Ishikawa (cell line): ENCODE results near the gene PPP1R9B.
A peak's percentile ranks its signal among the peaks of the same experiment; 100 is the strongest.

ENCODE experiments used
- CEBPB ChIP-seq: IDR thresholded peaks from 2 replicates; pipeline ENCODE4 v1.6.1; 2012
- CREB1 ChIP-seq: IDR thresholded peaks from 2 replicates; pipeline ENCODE4 v1.6.1; 2012; ENCODE audit warnings: low read depth
- EGR1 ChIP-seq: IDR thresholded peaks from 2 replicates; pipeline ENCODE4 v1.6.1; 2012
- EP300 ChIP-seq: IDR thresholded peaks from 2 replicates; pipeline ENCODE4 v1.6.1; 2012; ENCODE audit warnings: borderline replicate concordance
- FOXM1 ChIP-seq: IDR thresholded peaks from 2 replicates; pipeline ENCODE4 v1.6.1; 2012; ENCODE audit warnings: low read depth, borderline replicate concordance
- NFIC ChIP-seq: IDR thresholded peaks from 2 replicates; pipeline ENCODE4 v1.6.1; 2012
- RAD21 ChIP-seq: IDR thresholded peaks from 2 replicates; pipeline ENCODE4 v1.6.1; 2012; ENCODE audit warnings: low read depth
- TAF1 ChIP-seq: IDR thresholded peaks from 2 replicates; pipeline ENCODE4 v1.6.1; 2012; ENCODE audit warnings: low read depth, mild to moderate bottlenecking
- TCF12 ChIP-seq: IDR thresholded peaks from 2 replicates; pipeline ENCODE4 v1.6.1; 2012; ENCODE audit warnings: low read depth
- TEAD4 ChIP-seq: IDR thresholded peaks from 2 replicates; pipeline ENCODE4 v1.6.1; 2012
- YY1 ChIP-seq: IDR thresholded peaks from 2 replicates; pipeline ENCODE4 v1.6.1; 2012; ENCODE audit warnings: low read depth
- ZBTB7A ChIP-seq: IDR thresholded peaks from 2 replicates; pipeline ENCODE4 v1.6.1; 2012; ENCODE audit warnings: low read depth
- TF ChIP-seq, protein P1 (sequence below): IDR thresholded peaks from 2 replicates; pipeline ENCODE4 v1.6.1; 2012
- TF ChIP-seq, protein P2 (sequence below): IDR thresholded peaks from 2 replicates; pipeline ENCODE4 v1.6.1; 2012; ENCODE audit warnings: low read depth, mild to moderate bottlenecking
- TF ChIP-seq, protein P3 (sequence below): IDR thresholded peaks from 2 replicates; pipeline ENCODE4 v1.6.1; 2012

Gene PPP1R9B

DNA sequence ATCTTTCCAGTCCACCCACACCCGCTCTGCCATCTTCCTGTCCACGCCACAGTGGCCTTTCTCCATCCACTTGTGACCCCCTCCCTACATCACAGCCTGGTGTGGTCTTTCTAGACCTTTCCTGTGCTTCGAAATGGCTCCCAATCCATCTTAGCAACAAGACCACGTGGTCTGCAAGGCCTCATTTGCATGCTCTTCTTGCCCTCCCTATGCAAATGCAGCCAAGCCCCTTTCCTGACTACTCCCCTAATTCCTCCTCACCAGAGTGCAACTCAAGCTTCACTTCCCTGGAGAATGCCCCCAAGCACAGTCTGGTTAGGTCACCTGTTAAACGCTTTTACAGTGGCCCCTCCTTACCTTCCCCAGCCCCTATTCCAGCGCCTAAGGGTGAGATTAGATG, 6.1 kb downstream of the PPP1R9B start:
- TF ChIP-seq, protein P1, sequence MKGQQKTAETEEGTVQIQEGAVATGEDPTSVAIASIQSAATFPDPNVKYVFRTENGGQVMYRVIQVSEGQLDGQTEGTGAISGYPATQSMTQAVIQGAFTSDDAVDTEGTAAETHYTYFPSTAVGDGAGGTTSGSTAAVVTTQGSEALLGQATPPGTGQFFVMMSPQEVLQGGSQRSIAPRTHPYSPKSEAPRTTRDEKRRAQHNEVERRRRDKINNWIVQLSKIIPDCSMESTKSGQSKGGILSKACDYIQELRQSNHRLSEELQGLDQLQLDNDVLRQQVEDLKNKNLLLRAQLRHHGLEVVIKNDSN = peak; percentile 48; the same call in 1 of the 2 replicates
- TF ChIP-seq RAD21 = no peak

DNA sequence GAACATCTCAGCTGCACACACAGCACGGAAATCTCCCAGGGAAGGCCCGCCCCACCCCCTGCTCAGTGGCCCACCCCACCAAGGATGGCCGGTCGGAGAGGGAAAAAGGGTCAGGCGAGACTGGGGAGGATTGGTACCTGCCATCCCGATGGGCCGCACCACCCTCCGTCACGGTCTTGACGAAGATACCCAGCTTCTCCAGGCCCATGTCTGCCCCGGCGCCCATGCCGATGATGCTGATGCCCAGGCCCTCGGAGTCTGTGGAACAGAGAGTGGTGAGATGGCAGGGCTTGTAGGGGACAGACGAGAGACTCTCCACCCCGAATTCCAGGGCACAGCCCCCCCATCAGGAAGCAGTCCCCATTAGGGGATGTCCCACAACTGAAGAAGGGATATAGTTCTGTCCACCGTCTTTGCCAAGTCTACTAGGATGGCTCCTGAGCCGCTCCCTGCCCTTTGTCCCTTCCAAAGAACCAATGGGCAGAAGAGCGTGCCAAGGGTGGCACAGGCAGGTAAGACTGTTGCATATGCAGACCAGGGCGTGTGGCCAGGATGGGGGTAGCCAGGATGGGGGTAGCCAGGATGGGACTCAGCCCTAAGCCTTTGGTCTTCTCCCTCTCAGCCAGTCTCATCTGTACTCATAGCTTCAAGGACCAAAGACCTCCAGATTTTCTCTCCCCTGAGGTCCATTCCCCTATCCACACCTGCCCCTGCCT, 6.9 kb downstream of the PPP1R9B start:
- TF ChIP-seq ZBTB7A (no peak), YY1 (no peak), CREB1 (no peak), FOXM1 (no peak), EGR1 (no peak)

DNA sequence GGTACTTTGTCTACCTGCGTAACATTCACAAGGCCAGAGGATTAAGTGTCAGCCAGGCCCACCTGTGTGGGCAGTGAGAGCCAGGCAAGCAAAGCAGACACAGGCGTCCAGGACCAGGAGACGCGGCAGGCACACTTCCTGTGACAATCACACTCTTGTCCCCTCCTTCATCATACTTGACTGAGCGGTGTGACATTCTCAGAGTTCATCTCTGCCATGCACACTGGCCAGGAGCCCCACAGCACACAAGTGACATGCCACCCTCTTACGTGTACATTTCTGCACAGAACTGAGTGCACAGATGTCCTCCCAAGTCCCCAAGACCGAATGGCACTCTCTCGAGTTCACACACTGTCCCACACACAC, 8.7 kb downstream of the PPP1R9B start:
- TF ChIP-seq EP300 = no peak
- TF ChIP-seq, protein P1 = no peak
- TF ChIP-seq ZBTB7A = no peak
- TF ChIP-seq NFIC = no peak
- TF ChIP-seq, protein P2, sequence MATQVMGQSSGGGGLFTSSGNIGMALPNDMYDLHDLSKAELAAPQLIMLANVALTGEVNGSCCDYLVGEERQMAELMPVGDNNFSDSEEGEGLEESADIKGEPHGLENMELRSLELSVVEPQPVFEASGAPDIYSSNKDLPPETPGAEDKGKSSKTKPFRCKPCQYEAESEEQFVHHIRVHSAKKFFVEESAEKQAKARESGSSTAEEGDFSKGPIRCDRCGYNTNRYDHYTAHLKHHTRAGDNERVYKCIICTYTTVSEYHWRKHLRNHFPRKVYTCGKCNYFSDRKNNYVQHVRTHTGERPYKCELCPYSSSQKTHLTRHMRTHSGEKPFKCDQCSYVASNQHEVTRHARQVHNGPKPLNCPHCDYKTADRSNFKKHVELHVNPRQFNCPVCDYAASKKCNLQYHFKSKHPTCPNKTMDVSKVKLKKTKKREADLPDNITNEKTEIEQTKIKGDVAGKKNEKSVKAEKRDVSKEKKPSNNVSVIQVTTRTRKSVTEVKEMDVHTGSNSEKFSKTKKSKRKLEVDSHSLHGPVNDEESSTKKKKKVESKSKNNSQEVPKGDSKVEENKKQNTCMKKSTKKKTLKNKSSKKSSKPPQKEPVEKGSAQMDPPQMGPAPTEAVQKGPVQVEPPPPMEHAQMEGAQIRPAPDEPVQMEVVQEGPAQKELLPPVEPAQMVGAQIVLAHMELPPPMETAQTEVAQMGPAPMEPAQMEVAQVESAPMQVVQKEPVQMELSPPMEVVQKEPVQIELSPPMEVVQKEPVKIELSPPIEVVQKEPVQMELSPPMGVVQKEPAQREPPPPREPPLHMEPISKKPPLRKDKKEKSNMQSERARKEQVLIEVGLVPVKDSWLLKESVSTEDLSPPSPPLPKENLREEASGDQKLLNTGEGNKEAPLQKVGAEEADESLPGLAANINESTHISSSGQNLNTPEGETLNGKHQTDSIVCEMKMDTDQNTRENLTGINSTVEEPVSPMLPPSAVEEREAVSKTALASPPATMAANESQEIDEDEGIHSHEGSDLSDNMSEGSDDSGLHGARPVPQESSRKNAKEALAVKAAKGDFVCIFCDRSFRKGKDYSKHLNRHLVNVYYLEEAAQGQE = no peak
- no peak for TF ChIP-seq EGR1
- no peak for TF ChIP-seq TAF1
- TF ChIP-seq CEBPB = no peak
- TF ChIP-seq, protein P3, sequence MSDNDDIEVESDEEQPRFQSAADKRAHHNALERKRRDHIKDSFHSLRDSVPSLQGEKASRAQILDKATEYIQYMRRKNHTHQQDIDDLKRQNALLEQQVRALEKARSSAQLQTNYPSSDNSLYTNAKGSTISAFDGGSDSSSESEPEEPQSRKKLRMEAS = no peak
- no peak for TF ChIP-seq RAD21
- TF ChIP-seq TCF12 = no peak
- TF ChIP-seq YY1 = no peak
- TF ChIP-seq FOXM1 = no peak
- no peak for TF ChIP-seq TEAD4
- no peak for TF ChIP-seq CREB1

DNA sequence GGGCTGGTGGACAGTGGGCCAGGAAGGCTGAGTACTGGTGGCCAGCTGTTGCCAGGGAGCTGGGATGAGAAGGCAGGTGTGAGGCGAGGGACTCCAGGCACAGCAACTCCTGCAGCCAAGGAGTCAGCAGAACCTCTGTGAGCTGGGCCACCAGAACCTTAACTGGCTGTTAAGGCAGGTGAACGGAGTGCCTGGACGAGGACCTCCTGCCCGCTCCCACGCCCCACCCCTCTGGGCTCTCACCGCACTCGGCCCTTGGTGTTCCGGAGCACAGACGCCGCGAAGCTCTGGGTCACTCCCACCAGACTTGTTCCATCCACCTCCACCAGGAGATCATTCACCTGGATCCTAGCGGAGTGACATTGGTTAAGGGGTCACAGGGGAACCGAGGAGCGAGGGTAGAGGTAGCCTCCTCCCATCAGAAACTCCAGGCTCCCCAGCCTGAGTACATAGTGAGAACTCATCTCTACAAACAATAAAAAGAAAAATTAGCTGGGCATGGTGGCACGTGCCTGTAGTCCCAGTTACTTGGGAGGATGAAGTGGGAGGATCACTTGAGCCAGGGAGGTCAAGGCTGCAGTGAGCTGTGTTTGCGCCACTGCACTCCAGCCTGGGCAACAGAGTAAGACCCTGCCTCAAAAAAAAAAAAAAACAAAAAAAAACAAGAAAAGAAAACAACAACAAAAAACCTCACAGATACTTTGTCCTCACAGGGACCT, 9.3 kb downstream of the PPP1R9B start:
- TF ChIP-seq TEAD4 (no peak), EP300 (no peak), RAD21 (no peak)

DNA sequence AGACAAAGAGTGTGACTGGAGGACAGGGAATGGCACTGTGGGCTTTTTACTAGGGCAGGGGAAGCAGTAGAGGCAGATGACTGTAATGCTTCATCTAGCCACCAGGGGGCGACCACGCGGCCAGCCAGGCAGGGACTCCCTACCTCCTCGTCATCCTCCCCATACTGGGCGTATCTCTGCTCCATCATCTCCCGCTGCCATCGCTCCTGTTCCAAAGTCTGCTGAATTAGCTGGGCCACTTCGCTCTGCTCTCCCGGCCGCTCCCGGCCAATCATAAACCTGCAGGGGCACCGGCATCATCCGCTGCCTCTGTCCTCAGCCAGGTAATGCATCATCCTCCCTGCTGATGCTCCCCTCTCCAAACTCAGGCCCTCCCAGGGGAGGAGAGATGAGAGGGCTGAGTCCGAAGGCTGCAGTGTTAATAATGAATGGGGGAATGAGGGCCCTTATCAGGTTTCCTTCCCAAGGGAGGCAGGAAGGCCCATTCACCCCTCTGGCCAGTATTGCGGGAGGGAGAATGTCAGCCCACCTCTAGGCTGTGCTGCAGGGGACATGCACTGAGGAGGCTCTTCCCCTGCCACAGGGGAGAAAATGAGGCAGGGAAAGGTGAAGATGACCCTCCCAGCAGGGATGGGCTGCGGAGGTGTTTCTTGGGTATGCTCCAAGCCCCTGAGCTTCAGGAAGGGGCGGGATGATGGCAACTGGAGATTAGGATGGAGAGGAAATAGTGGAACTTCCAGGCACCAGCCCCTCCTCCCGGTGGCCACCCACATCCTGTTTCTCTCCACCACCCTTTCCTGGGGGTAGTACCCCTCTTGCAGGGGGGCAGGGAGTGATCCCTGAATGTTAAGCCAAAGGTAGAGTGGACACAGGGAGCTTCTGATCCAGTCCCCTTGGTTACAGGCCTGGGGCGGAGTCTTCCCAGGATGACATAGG, 10.3 kb downstream of the PPP1R9B start:
- TF ChIP-seq CEBPB = no peak
- TF ChIP-seq RAD21 = peak; percentile 62
- TF ChIP-seq, protein P1 = no peak
- TF ChIP-seq TAF1 = no peak
- TF ChIP-seq, protein P2 = no peak
